HepG2 (cell line): ENCODE measurements around the gene PHF13. TPM values are rescaled to one million over a fixed set of nuclear protein-coding genes. Genes with fewer than 3 reads are reported as not detected.
A peak's percentile ranks its signal among the peaks of the same experiment; 100 is the strongest.

Experiments used
- DDIT3 ChIP-seq: sonication (generic); formaldehyde crosslinking; IDR thresholded peaks from 2 replicates; pipeline ENCODE4 v1.4.0; 2020; ENCODE audit warnings: mild to moderate bottlenecking, missing genetic modification reagents
- HOXA7 ChIP-seq: sonication (generic); formaldehyde crosslinking; IDR thresholded peaks from 2 replicates; pipeline ENCODE4 v1.8.1; 2022; ENCODE audit warnings: mild to moderate bottlenecking, missing genetic modification reagents, moderate library complexity
- JUNB ChIP-seq: sonication (generic); formaldehyde crosslinking; IDR thresholded peaks from 2 replicates; pipeline ENCODE4 v1.8.0; 2022; ENCODE audit warnings: missing genetic modification reagents, mild to moderate bottlenecking, borderline replicate concordance
- KDM6A ChIP-seq: IDR thresholded peaks from 2 replicates; pipeline ENCODE4 v1.6.1; 2016; ENCODE audit warnings: low read depth
- MEF2D ChIP-seq: sonication (generic); formaldehyde crosslinking; IDR thresholded peaks from 2 replicates; pipeline ENCODE4 v1.5.1; 2020; ENCODE audit warnings: mild to moderate bottlenecking, missing genetic modification reagents
- MXD4 ChIP-seq: IDR thresholded peaks from 2 replicates; pipeline ENCODE4 v1.6.1; 2016; ENCODE audit warnings: mild to moderate bottlenecking, missing biosample characterization, missing genetic modification reagents
- NFE2L2 ChIP-seq: fragments of 150-350 bp; IDR thresholded peaks from 2 replicates; pipeline ENCODE4 v1.6.1; 2014; ENCODE audit warnings: low read length
- PAX8 ChIP-seq: sonication (generic); formaldehyde crosslinking; IDR thresholded peaks from 2 replicates; pipeline ENCODE4 v1.8.0; 2022; ENCODE audit warnings: mild to moderate bottlenecking, missing genetic modification reagents, borderline replicate concordance
- REPIN1 ChIP-seq: sonication (generic); formaldehyde crosslinking; IDR thresholded peaks from 2 replicates; pipeline ENCODE4 v1.8.0; 2022; ENCODE audit warnings: missing genetic modification reagents, low read depth, mild to moderate bottlenecking, borderline replicate concordance
- RFX1 ChIP-seq: fragments of 450-650 bp; IDR thresholded peaks from 2 replicates; pipeline ENCODE4 v1.6.1; 2017
- RXRA ChIP-seq: sonication (generic); formaldehyde crosslinking; IDR thresholded peaks from 2 replicates; pipeline ENCODE4 v1.5.1; 2020; ENCODE audit warnings: missing genetic modification reagents
- SNAPC2 ChIP-seq: sonication (generic); formaldehyde crosslinking; IDR thresholded peaks from 2 replicates; pipeline ENCODE4 v1.8.1; 2022; ENCODE audit warnings: mild to moderate bottlenecking, missing genetic modification reagents
- SOX6 ChIP-seq, 2 experiments: fragments of 450-650 bp in 1 of 2; sonication (generic) in 1 of 2; formaldehyde crosslinking in 1 of 2; IDR thresholded peaks; 2 replicates each; pipeline versions ENCODE4 v1.4.0 to v1.6.1; 2017 to 2020; ENCODE audit warnings: antibody characterized with exemption in 1 of 2, mild to moderate bottlenecking in 1 of 2, missing genetic modification reagents in 1 of 2
- XRCC5 ChIP-seq: fragments of 200-400 bp; formaldehyde crosslinking; optimal IDR thresholded peaks from 2 replicates; pipeline ENCODE3; 2017; ENCODE audit warnings: mild to moderate bottlenecking, low read length
- ZNF235 ChIP-seq: sonication (generic); formaldehyde crosslinking; IDR thresholded peaks from 2 replicates; pipeline ENCODE4 v1.8.1; 2023; ENCODE audit warnings: mild to moderate bottlenecking, missing genetic modification reagents, borderline replicate concordance
- ZNF337 ChIP-seq: sonication (generic); formaldehyde crosslinking; IDR thresholded peaks from 2 replicates; pipeline ENCODE4 v1.5.1; 2020; ENCODE audit warnings: missing genetic modification reagents, low read depth, mild to moderate bottlenecking, borderline replicate concordance
- ZNF460 ChIP-seq: sonication (generic); formaldehyde crosslinking; IDR thresholded peaks from 2 replicates; pipeline ENCODE4 v1.5.1; 2020; ENCODE audit warnings: missing genetic modification reagents, mild to moderate bottlenecking, borderline replicate concordance
- ZNF704 ChIP-seq: sonication (generic); formaldehyde crosslinking; IDR thresholded peaks from 2 replicates; pipeline ENCODE4 v1.8.1; 2023; ENCODE audit warnings: mild to moderate bottlenecking, inconsistent platforms, moderate library complexity, missing genetic modification reagents, borderline replicate concordance
- ZNF710 ChIP-seq: sonication (generic); formaldehyde crosslinking; IDR thresholded peaks from 2 replicates; pipeline ENCODE4 v1.5.0; 2020; ENCODE audit warnings: mild to moderate bottlenecking, missing genetic modification reagents, borderline replicate concordance
- ZSCAN31 ChIP-seq: sonication (generic); formaldehyde crosslinking; IDR thresholded peaks from 2 replicates; pipeline ENCODE4 v1.5.0; 2020; ENCODE audit warnings: low read depth, mild to moderate bottlenecking, missing genetic modification reagents
- polyA plus RNA-seq, 8 experiments: library from polyadenylated mRNA; depleted of rRNA in 3 of 8; stranded (reverse) in 7 of 8; unstranded in 1 of 8; fragments of >200 nt; fragmentation: Illumina TruSeq in 4 of 8; extraction: Trizol in 4 of 8; gene quantifications; 2 replicates each; pipeline versions ENCODE4 v1.2.1 to v1.2.3, GENCODE V29; 2011 to 2016; ENCODE audit warnings: low read depth in 4 of 8, missing spikeins in 1 of 8, mixed read lengths in 1 of 8; ENCODE audit not compliant: insufficient read depth in 1 of 8
- total RNA-seq, 5 experiments: library from RNA; depleted of rRNA; stranded (reverse); fragments of >200 nt; fragmentation: Illumina TruSeq; extraction: Trizol; gene quantifications; 2 replicates each; pipeline ENCODE4 v1.2.3, GENCODE V29; 2016; ENCODE audit warnings: low read depth in 1 of 5
- TF ChIP-seq, protein P1 (sequence below): sonication (generic); formaldehyde crosslinking; IDR thresholded peaks from 2 replicates; pipeline ENCODE4 v1.8.1; 2022; ENCODE audit warnings: mild to moderate bottlenecking, missing genetic modification reagents
- TF ChIP-seq, protein P2 (sequence below): IDR thresholded peaks from 2 replicates; pipeline ENCODE4 v1.6.1; 2016; ENCODE audit warnings: missing biosample characterization, missing genetic modification reagents, low read depth

Gene PHF13
- total and polyA plus RNA-seq, 2 of the 13 experiments (the other 11 are each of a cell fraction or from before 2014, with no cell fraction given): 4.7 to 7.4 TPM

DNA sequence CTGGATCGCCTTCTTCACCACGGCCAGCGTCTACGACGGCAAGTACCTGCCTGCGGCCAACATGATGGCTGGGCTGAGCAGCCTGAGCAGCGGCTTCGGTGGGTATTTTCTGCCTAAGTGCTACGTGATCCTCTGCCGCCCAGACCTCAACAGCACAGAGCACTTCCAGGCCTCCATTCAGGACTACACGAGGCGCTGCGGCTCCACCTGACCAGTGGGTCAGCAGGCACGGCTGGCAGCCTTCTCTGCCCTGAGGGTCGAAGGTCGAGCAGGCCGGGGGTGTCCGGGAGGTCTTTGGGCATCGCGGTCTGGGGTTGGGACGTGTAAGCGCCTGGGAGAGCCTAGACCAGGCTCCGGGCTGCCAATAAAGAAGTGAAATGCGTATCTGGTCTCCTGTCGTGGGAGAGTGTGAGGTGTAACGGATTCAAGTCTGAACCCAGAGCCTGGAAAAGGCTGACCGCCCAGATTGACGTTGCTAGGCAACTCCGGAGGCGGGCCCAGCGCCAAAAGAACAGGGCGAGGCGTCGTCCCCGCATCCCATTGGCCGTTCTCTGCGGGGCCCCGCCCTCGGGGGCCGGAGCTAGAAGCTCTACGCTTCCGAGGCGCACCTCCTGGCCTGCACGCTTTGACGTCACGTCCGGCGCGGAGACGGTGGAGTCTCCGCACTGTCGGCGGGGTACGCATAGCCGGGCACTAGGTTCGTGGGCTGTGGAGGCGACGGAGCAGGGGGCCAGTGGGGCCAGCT, 34.0 kb upstream of the PHF13 start, which contains the start of gene ZBTB48 (continued):
- TF ChIP-seq ZNF337 (CRISPR knock-in tag) (0 out of 2 replicates have a peak, but pooled peaks have one; percentile 14), HOXA7 (CRISPR knock-in tag) (no peak), ZNF460 (CRISPR knock-in tag) (no peak), RXRA (no peak; the same call in 1 of the 2 replicates), ZNF235 (CRISPR knock-in tag) (no peak), ZNF710 (CRISPR knock-in tag) (no peak), ZNF704 (0 out of 2 replicates have a peak, but pooled peaks have one; percentile 48), XRCC5 (no peak), JUNB (CRISPR knock-in tag) (no peak), RFX1 (peak; percentile 91), REPIN1 (CRISPR knock-in tag) (peak; percentile 75; the same call in 1 of the 2 replicates), NFE2L2 (no peak), ZSCAN31 (CRISPR knock-in tag) (0 out of 2 replicates have a peak, but pooled peaks have one; percentile 54), MEF2D (CRISPR knock-in tag) (no peak), PAX8 (no peak), DDIT3 (CRISPR knock-in tag) (no peak), KDM6A (CRISPR knock-in tag) (no peak), SOX6 (IDR thresholded peaks at IDR 0.05) (no peak), SOX6 (CRISPR knock-in tag; IDR thresholded peaks at IDR 0.05) (peak; percentile 26; the same call in 1 of the 2 replicates), MXD4 (CRISPR knock-in tag) (no peak; the same call in 1 of the 2 replicates), SNAPC2 (CRISPR knock-in tag) (no peak)
- TF ChIP-seq, protein P1, sequence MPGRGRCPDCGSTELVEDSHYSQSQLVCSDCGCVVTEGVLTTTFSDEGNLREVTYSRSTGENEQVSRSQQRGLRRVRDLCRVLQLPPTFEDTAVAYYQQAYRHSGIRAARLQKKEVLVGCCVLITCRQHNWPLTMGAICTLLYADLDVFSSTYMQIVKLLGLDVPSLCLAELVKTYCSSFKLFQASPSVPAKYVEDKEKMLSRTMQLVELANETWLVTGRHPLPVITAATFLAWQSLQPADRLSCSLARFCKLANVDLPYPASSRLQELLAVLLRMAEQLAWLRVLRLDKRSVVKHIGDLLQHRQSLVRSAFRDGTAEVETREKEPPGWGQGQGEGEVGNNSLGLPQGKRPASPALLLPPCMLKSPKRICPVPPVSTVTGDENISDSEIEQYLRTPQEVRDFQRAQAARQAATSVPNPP (CRISPR knock-in tag): no peak
- TF ChIP-seq, protein P2, sequence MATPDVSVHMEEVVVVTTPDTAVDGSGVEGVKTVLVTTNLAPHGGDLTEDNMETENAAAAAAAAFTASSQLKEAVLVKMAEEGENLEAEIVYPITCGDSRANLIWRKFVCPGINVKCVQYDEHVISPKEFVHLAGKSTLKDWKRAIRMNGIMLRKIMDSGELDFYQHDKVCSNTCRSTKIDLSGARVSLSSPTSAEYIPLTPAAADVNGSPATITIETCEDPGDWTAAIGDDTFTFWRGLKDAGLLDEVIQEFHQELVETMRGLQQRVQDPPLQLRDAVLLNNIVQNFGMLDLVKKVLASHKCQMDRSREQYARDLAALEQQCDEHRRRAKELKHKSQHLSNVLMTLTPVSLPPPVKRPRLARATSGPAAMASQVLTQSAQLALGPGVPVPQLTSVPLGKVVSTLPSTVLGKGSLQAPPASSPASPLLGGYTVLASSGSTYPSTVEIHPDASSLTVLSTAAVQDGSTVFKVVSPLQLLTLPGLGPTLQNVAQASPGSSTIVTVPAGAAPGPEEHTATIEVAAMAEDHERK (CRISPR knock-in tag): peak; percentile 79
